H9 (cell line): Measurements from ENCODE around the gene DMXL2. TPM values are rescaled to one million over a fixed set of nuclear protein-coding genes. Genes with fewer than 3 reads are reported as not detected.
A peak's percentile ranks its signal among the peaks of the same experiment; 100 is the strongest.

Experiments
- DNase-seq: peaks from one replicate; pipeline ENCODE4 v3.0.0-alpha.2; 2017
- H2AFZ ChIP-seq: one replicate; pipeline ENCODE4 v1.6.1; 2013; ENCODE audit warnings: mild to moderate bottlenecking, low read length, control low read depth, moderate library complexity
- H2AK5ac ChIP-seq: 2 replicates; pipeline ENCODE4 v1.6.1; 2013; ENCODE audit warnings: low read length, control low read depth, mixed read lengths; ENCODE audit not compliant: insufficient read length
- H2BK120ac ChIP-seq: one replicate; pipeline ENCODE4 v1.6.1; 2013; ENCODE audit warnings: low read depth, mild to moderate bottlenecking, low read length, control low read depth, inconsistent platforms; ENCODE audit not compliant: poor library complexity, severe bottlenecking
- H2BK12ac ChIP-seq: 2 replicates; pipeline ENCODE4 v1.6.1; 2013; ENCODE audit warnings: low read length, control low read depth, mixed read lengths, low read depth; ENCODE audit not compliant: insufficient read length
- H2BK15ac ChIP-seq: 2 replicates; pipeline ENCODE4 v1.6.1; 2013; ENCODE audit warnings: low read depth, low read length, control low read depth
- H2BK20ac ChIP-seq: one replicate; pipeline ENCODE4 v1.6.1; 2013; ENCODE audit warnings: low read depth, mild to moderate bottlenecking, low read length, control low read depth, inconsistent platforms; ENCODE audit not compliant: poor library complexity, severe bottlenecking
- H2BK5ac ChIP-seq: 2 replicates; pipeline ENCODE4 v1.6.1; 2013; ENCODE audit warnings: low read length, control low read depth, mixed read lengths; ENCODE audit not compliant: insufficient read length
- H3K14ac ChIP-seq: 2 replicates; pipeline ENCODE4 v1.6.1; 2013; ENCODE audit warnings: low read length, control low read depth; ENCODE audit not compliant: insufficient read depth
- H3K18ac ChIP-seq: 2 replicates; pipeline ENCODE4 v1.6.1; 2013; ENCODE audit warnings: low read depth, mild to moderate bottlenecking, mixed read lengths, low read length, control low read depth; ENCODE audit not compliant: insufficient read length
- H3K23ac ChIP-seq: 2 replicates; pipeline ENCODE4 v1.6.1; 2013; ENCODE audit warnings: low read length, control low read depth, mixed read lengths, low read depth; ENCODE audit not compliant: insufficient read length
- H3K23me2 ChIP-seq: 2 replicates; pipeline ENCODE4 v1.6.1; 2013; ENCODE audit warnings: low read depth, mild to moderate bottlenecking, mixed read lengths, low read length, control low read depth; ENCODE audit not compliant: insufficient read length, poor library complexity, severe bottlenecking
- H3K27ac ChIP-seq: 2 replicates; pipeline ENCODE4 v1.5.1; 2013; ENCODE audit warnings: low read length, control low read depth, mixed read lengths, low read depth; ENCODE audit not compliant: insufficient read length
- H3K27me3 ChIP-seq: 2 replicates; pipeline ENCODE4 v1.6.1; 2013; ENCODE audit warnings: low read length, control low read depth, inconsistent platforms; ENCODE audit not compliant: insufficient read depth
- H3K4ac ChIP-seq: 2 replicates; pipeline ENCODE4 v1.6.1; 2013; ENCODE audit warnings: low read depth, mild to moderate bottlenecking, control low read depth, inconsistent platforms, low read length, moderate library complexity
- H3K4me1 ChIP-seq: 2 replicates; pipeline ENCODE4 v1.6.1; 2013; ENCODE audit warnings: low read length, control low read depth, inconsistent platforms; ENCODE audit not compliant: insufficient read depth
- H3K4me2 ChIP-seq: 2 replicates; pipeline ENCODE4 v1.6.1; 2013; ENCODE audit warnings: low read length, control low read depth, mixed read lengths; ENCODE audit not compliant: insufficient read length, insufficient read depth
- H3K56ac ChIP-seq: 2 replicates; pipeline ENCODE4 v1.6.1; 2013; ENCODE audit warnings: low read depth, mild to moderate bottlenecking, mixed read lengths, low read length, control low read depth; ENCODE audit not compliant: insufficient read length
- H3K79me1 ChIP-seq: 2 replicates; pipeline ENCODE4 v1.6.1; 2013; ENCODE audit warnings: low read depth, mild to moderate bottlenecking, moderate library complexity, low read length, control low read depth, inconsistent platforms; ENCODE audit not compliant: insufficient read depth, poor library complexity, severe bottlenecking
- H3K79me2 ChIP-seq: 2 replicates; pipeline ENCODE4 v1.6.1; 2013; ENCODE audit warnings: low read length, control low read depth, inconsistent platforms; ENCODE audit not compliant: insufficient read depth
- H3K9ac ChIP-seq: 2 replicates; pipeline ENCODE4 v1.6.1; 2013; ENCODE audit warnings: low read length, control low read depth, mixed read lengths; ENCODE audit not compliant: insufficient read length; ENCODE audit errors: extremely low read depth
- H3K9me3 ChIP-seq: one replicate; pipeline ENCODE4 v1.6.1; 2013; ENCODE audit warnings: low read depth, low read length, inconsistent platforms; ENCODE audit not compliant: control insufficient read depth
- H3T11ph ChIP-seq: one replicate; pipeline ENCODE4 v1.6.1; 2013; ENCODE audit warnings: mild to moderate bottlenecking, low read length, control low read depth, inconsistent platforms
- H4K20me1 ChIP-seq: one replicate; pipeline ENCODE4 v1.6.1; 2013; ENCODE audit not compliant: control insufficient read depth, insufficient read length, insufficient read depth
- H4K5ac ChIP-seq: 2 replicates; pipeline ENCODE4 v1.6.1; 2013; ENCODE audit warnings: low read depth, mild to moderate bottlenecking, mixed read lengths, low read length, control low read depth; ENCODE audit not compliant: insufficient read length
- H4K8ac ChIP-seq: replicated peaks from 2 replicates; pipeline ENCODE4 v1.6.1; 2013; ENCODE audit warnings: low read length, control low read depth, mixed read lengths, low read depth; ENCODE audit not compliant: insufficient read length
- H4K91ac ChIP-seq: 2 replicates; pipeline ENCODE4 v1.6.1; 2013; ENCODE audit warnings: low read depth, mild to moderate bottlenecking, moderate library complexity, mixed read lengths, low read length, control low read depth; ENCODE audit not compliant: insufficient read length
- H3K27ac Mint-ChIP-seq, 3 experiments: 2 replicates in 2 of 3; 3 replicates in 1 of 3; pipeline ENCODE4 v1.8.0; 2020 to 2021; ENCODE audit warnings: mixed read lengths in 3 of 3, mild to moderate bottlenecking in 1 of 3, moderate library complexity in 1 of 3
- H3K27me3 Mint-ChIP-seq: 2 replicates; pipeline ENCODE4 v1.8.0; 2021; ENCODE audit warnings: low read depth, mild to moderate bottlenecking, moderate library complexity, mixed read lengths
- H3K36me3 Mint-ChIP-seq, 3 experiments: 2 replicates in 2 of 3; 3 replicates in 1 of 3; pipeline ENCODE4 v1.8.0; 2020 to 2021; ENCODE audit warnings: low read depth in 3 of 3, mixed read lengths in 3 of 3; ENCODE audit not compliant: insufficient read depth in 1 of 3
- H3K4me1 Mint-ChIP-seq, 2 experiments: 2 replicates each; pipeline ENCODE4 v1.8.0; 2020; ENCODE audit warnings: mixed read lengths in 2 of 2
- H3K4me3 Mint-ChIP-seq, 2 experiments: 2 replicates in 1 of 2; 3 replicates in 1 of 2; pipeline ENCODE4 v1.8.0; 2020 to 2021; ENCODE audit warnings: mild to moderate bottlenecking in 2 of 2, mixed read lengths in 2 of 2, moderate library complexity in 1 of 2
- H3K9me3 Mint-ChIP-seq, 2 experiments: 2 replicates in 1 of 2; 3 replicates in 1 of 2; pipeline ENCODE4 v1.8.0; 2020; ENCODE audit warnings: mild to moderate bottlenecking in 2 of 2, mixed read lengths in 2 of 2, moderate library complexity in 1 of 2
- WGBS: extraction: QIAGEN DNeasy Blood & Tissue Kit; methylation state at CpG from one replicate; pipeline ENCODE4 v1.1.7; 2013; ENCODE audit warnings: missing lambda C conversion rate, low lambda C conversion rate, mixed read lengths; ENCODE audit not compliant: insufficient read length; ENCODE audit errors: extremely low coverage; 5-methylcytosine and 5-hydroxymethylcytosine counted together
- long read RNA-seq: library from polyadenylated mRNA; unstranded; transcript quantifications from one replicate; pipeline ENCODE4 v2.0.0, GENCODE V29; 2020
- total RNA-seq: library from RNA; stranded (reverse); gene quantifications from 2 replicates; pipeline ENCODE4 v1.2.1, GENCODE V29; 2021
- TF ChIP-seq, protein P1 (sequence below): fragments of 200-600 bp; sonication (generic); conservative IDR thresholded peaks from 3 replicates; pipeline ENCODE4 v1.8.0; 2021; ENCODE audit warnings: antibody characterized with exemption, mild to moderate bottlenecking

DMXL2 gene, protein sequence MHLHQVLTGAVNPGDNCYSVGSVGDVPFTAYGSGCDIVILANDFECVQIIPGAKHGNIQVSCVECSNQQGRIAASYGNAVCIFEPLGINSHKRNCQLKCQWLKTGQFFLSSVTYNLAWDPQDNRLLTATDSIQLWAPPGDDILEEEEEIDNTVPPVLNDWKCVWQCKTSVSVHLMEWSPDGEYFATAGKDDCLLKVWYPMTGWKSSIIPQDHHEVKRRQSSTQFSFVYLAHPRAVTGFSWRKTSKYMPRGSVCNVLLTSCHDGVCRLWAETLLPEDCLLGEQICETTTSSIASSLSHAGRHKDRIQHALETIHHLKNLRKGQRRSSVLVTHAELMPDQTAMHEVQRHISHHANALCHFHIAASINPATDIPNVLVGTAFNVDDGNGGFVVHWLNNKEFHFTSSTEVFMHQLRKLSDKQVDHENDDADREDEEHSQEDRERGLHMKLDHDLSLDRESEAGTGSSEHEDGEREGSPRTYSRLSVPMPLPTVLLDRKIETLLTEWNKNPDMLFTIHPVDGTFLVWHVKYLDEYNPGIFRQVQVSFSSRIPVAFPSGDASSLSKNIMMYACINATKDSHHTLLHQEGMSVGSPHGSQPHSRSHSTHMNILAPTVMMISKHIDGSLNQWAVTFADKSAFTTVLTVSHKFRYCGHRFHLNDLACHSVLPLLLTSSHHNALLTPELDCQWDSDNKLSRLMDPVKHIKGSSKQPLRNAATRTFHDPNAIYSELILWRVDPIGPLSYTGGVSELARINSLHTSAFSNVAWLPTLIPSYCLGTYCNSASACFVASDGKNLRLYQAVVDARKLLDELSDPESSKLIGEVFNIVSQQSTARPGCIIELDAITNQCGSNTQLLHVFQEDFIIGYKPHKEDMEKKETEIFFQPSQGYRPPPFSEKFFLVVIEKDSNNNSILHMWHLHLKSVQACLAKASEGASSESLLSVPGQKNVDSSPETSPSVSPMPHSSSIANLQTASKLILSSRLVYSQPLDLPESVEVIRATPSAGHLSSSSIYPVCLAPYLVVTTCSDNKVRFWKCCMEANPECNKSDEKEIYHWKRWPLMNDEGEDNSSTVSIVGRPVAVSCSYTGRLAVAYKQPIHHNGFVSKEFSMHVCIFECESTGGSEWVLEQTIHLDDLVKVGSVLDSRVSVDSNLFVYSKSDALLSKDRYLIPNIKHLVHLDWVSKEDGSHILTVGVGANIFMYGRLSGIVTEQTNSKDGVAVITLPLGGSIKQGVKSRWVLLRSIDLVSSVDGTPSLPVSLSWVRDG (N-terminal part only)
- total RNA-seq = 13.1 and 13.9 TPM in 2 replicates
- long read RNA-seq, partial matches to known transcripts = 4 of 9 reads
- long read RNA-seq, other reads (novel, unspliced or antisense) = 5 of 9 reads

- peak within 1 kb of the TSS; percentile 64 for H3K4me2 ChIP-seq
- H3K9me3 Mint-ChIP-seq = no peaks in the 10 kb centered on the region
- H3K27me3 ChIP-seq = peaks cover 2% of the 10 kb centered on the region; the same call in 1 of the 2 replicates
- H3K9ac ChIP-seq = peak within 1 kb of the TSS; percentile 69
- peak within 1 kb of the TSS; percentile 1 for H2AFZ ChIP-seq
- no peak within 1 kb of the TSS for H3K4ac ChIP-seq
- no peak within 1 kb of the TSS for H2AK5ac ChIP-seq
- no peaks in the 10 kb centered on the region for H3K79me1 ChIP-seq
- no peak within 1 kb of the TSS for H2BK20ac ChIP-seq
- TF ChIP-seq, protein P1, sequence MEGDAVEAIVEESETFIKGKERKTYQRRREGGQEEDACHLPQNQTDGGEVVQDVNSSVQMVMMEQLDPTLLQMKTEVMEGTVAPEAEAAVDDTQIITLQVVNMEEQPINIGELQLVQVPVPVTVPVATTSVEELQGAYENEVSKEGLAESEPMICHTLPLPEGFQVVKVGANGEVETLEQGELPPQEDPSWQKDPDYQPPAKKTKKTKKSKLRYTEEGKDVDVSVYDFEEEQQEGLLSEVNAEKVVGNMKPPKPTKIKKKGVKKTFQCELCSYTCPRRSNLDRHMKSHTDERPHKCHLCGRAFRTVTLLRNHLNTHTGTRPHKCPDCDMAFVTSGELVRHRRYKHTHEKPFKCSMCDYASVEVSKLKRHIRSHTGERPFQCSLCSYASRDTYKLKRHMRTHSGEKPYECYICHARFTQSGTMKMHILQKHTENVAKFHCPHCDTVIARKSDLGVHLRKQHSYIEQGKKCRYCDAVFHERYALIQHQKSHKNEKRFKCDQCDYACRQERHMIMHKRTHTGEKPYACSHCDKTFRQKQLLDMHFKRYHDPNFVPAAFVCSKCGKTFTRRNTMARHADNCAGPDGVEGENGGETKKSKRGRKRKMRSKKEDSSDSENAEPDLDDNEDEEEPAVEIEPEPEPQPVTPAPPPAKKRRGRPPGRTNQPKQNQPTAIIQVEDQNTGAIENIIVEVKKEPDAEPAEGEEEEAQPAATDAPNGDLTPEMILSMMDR = no peak
- H3K4me1 Mint-ChIP-seq = peaks cover 17 to 24% of the 10 kb centered on the region in 2 experiments
- H3K4me3 Mint-ChIP-seq = peak within 1 kb of the TSS; percentile 92 to 95
- DNase-seq = peak; percentile 92
- no peak within 1 kb of the TSS for H2BK12ac ChIP-seq
- H3K36me3 Mint-ChIP-seq = no peaks in the 10 kb centered on the region
- peaks cover 10% of the 10 kb centered on the region for H3K23me2 ChIP-seq
- H2BK15ac ChIP-seq = no peak within 1 kb of the TSS
- no peak within 1 kb of the TSS for H3T11ph ChIP-seq
- no peaks in the 10 kb centered on the region for H3K9me3 ChIP-seq
- H4K91ac ChIP-seq = no peak within 1 kb of the TSS
- H2BK5ac ChIP-seq = no peak within 1 kb of the TSS
- H3K27ac ChIP-seq = no peak within 1 kb of the TSS
- H3K18ac ChIP-seq = peak within 1 kb of the TSS; percentile 18
- no peaks in the 10 kb centered on the region for H3K79me2 ChIP-seq
- H3K4me1 ChIP-seq = no peaks in the 10 kb centered on the region; the same call in 1 of the 2 replicates
- no peak within 1 kb of the TSS; the same call in 1 of the 2 replicates for H3K14ac ChIP-seq
- no peak within 1 kb of the TSS for H4K8ac ChIP-seq
- WGBS = no CpG with 5 or more reads among the region's 83 CpGs
- H3K27ac Mint-ChIP-seq = peak within 1 kb of the TSS in 1 of 3 experiments; percentile 73; a peak in 1 of 7 replicates
- H2BK120ac ChIP-seq = no peak within 1 kb of the TSS
- peaks cover 29% of the 10 kb centered on the region for H3K27me3 Mint-ChIP-seq
- no peak within 1 kb of the TSS for H3K56ac ChIP-seq
- H4K20me1 ChIP-seq = no peaks in the 10 kb centered on the region
- no peak within 1 kb of the TSS for H4K5ac ChIP-seq
- H3K23ac ChIP-seq = no peak within 1 kb of the TSS
These were observed at the start of gene DMXL2 for GRCh38 chr15:51622604-51623370. Gene DMXL2 (minus strand): TSS chr15:51622771. CDS start chr15:51622545, 226 bp downstream.
